Rectal smooth muscle tissue (tissue), 1 donor: ENCODE data around the gene ADARB2.
"Not testable (repeated sequence)": the region's sequence is repeated elsewhere in the genome, so short reads cannot be mapped to it uniquely, and the experiment has no call there.

Experiments
- H3K27ac ChIP-seq: one replicate; pipeline ENCODE4 v1.7.0; 2013; ENCODE audit warnings: low read depth, low read length, inconsistent platforms
- H3K27me3 ChIP-seq: one replicate; pipeline ENCODE4 v1.7.0; 2013; ENCODE audit warnings: low read length; ENCODE audit not compliant: control insufficient read depth, insufficient read depth
- H3K36me3 ChIP-seq: one replicate; pipeline ENCODE4 v1.7.0; 2013; ENCODE audit warnings: low read length; ENCODE audit not compliant: control insufficient read depth, insufficient read depth
- H3K4me1 ChIP-seq: one replicate; pipeline ENCODE4 v1.7.0; 2013; ENCODE audit warnings: low read length; ENCODE audit not compliant: control insufficient read depth, insufficient read depth
- H3K4me3 ChIP-seq: one replicate; pipeline ENCODE4 v1.7.0; 2013; ENCODE audit warnings: low read length
- H3K9ac ChIP-seq: one replicate; pipeline ENCODE4 v1.7.0; 2013; ENCODE audit warnings: low read length

The ADARB2 gene

GRCh38 chr10:1463971-1464370 is 273.4 kb downstream of the ADARB2 start:
- not testable (repeated sequence) for H3K4me1 ChIP-seq, H3K36me3 ChIP-seq, H3K27me3 ChIP-seq, H3K27ac ChIP-seq, H3K9ac ChIP-seq, H3K4me3 ChIP-seq

GRCh38 chr10:1462994-1463633 is 274.2 kb downstream of the ADARB2 start:
- Histone ChIP-seq H3K27ac (no peak overlapping the region), H3K27me3 (peaks cover 4% of the 10 kb centered on the region), H3K4me3 (no peak overlapping the region), H3K4me1 (no peaks in the 10 kb centered on the region), H3K36me3 (no peaks in the 10 kb centered on the region), H3K9ac (no peak overlapping the region)

- no peaks in the 10 kb centered on the region for H3K36me3 ChIP-seq
- H3K27me3 ChIP-seq, result peaks cover 3% of the 10 kb centered on the region
- no peak overlapping the region for H3K4me3 ChIP-seq
- H3K27ac ChIP-seq, result no peak overlapping the region
- H3K9ac ChIP-seq, result no peak overlapping the region
- H3K4me1 ChIP-seq, result no peaks in the 10 kb centered on the region
These were observed 274.8 kb downstream of the ADARB2 start for GRCh38 chr10:1462521-1462920.

GRCh38 chr10:1462032-1462431 is 275.3 kb downstream of the ADARB2 start:
- Histone ChIP-seq H3K9ac (no peak overlapping the region), H3K27me3 (no peaks in the 10 kb centered on the region), H3K4me3 (no peak overlapping the region), H3K36me3 (no peaks in the 10 kb centered on the region), H3K27ac (no peak overlapping the region), H3K4me1 (no peaks in the 10 kb centered on the region)

- no peaks in the 10 kb centered on the region for H3K27me3 ChIP-seq
- no peak overlapping the region for H3K27ac ChIP-seq
- H3K4me3 ChIP-seq, result no peak overlapping the region
- H3K9ac ChIP-seq, result no peak overlapping the region
- no peaks in the 10 kb centered on the region for H3K36me3 ChIP-seq
- no peaks in the 10 kb centered on the region for H3K4me1 ChIP-seq
These were observed 276.3 kb downstream of the ADARB2 start for GRCh38 chr10:1461016-1461415.

GRCh38 chr10:1459664-1460063 is 277.7 kb downstream of the ADARB2 start:
- not testable (repeated sequence) for H3K4me1 ChIP-seq, H3K27me3 ChIP-seq, H3K9ac ChIP-seq, H3K36me3 ChIP-seq, H3K4me3 ChIP-seq, H3K27ac ChIP-seq

- Histone ChIP-seq H3K4me1 (no peaks in the 10 kb centered on the region), H3K27ac (no peak overlapping the region), H3K36me3 (no peaks in the 10 kb centered on the region), H3K27me3 (no peaks in the 10 kb centered on the region), H3K4me3 (no peak overlapping the region), H3K9ac (no peak overlapping the region)
These were observed 282.4 kb downstream of the ADARB2 start for GRCh38 chr10:1454951-1455350.

GRCh38 chr10:1454428-1454827 is 282.9 kb downstream of the ADARB2 start:
- Histone ChIP-seq H3K4me3 (no peak overlapping the region), H3K9ac (no peak overlapping the region), H3K27ac (no peak overlapping the region), H3K4me1 (no peaks in the 10 kb centered on the region), H3K27me3 (no peaks in the 10 kb centered on the region), H3K36me3 (no peaks in the 10 kb centered on the region)

GRCh38 chr10:1452777-1453176 is 284.5 kb downstream of the ADARB2 start:
- Histone ChIP-seq H3K36me3 (no peaks in the 10 kb centered on the region), H3K9ac (no peak overlapping the region), H3K27ac (no peak overlapping the region), H3K4me1 (no peaks in the 10 kb centered on the region), H3K4me3 (no peak overlapping the region), H3K27me3 (no peaks in the 10 kb centered on the region)

- H3K4me3 ChIP-seq, result no peak overlapping the region
- no peak overlapping the region for H3K9ac ChIP-seq
- H3K27ac ChIP-seq, result no peak overlapping the region
- H3K36me3 ChIP-seq, result no peaks in the 10 kb centered on the region
- no peaks in the 10 kb centered on the region for H3K4me1 ChIP-seq
- no peaks in the 10 kb centered on the region for H3K27me3 ChIP-seq
These were observed 285.4 kb downstream of the ADARB2 start for GRCh38 chr10:1451941-1452340.

GRCh38 chr10:1451362-1451888 is 285.9 kb downstream of the ADARB2 start:
- Histone ChIP-seq H3K9ac (no peak overlapping the region), H3K27ac (no peak overlapping the region), H3K36me3 (no peaks in the 10 kb centered on the region), H3K27me3 (no peaks in the 10 kb centered on the region), H3K4me3 (no peak overlapping the region), H3K4me1 (no peaks in the 10 kb centered on the region)

GRCh38 chr10:1449572-1450205 is 287.6 kb downstream of the ADARB2 start:
- no peaks in the 10 kb centered on the region for H3K36me3 ChIP-seq
- H3K4me1 ChIP-seq, result no peaks in the 10 kb centered on the region
- H3K4me3 ChIP-seq, result no peak overlapping the region
- H3K27ac ChIP-seq, result no peak overlapping the region
- no peak overlapping the region for H3K9ac ChIP-seq
- H3K27me3 ChIP-seq, result no peaks in the 10 kb centered on the region

GRCh38 chr10:1449021-1449420 is 288.3 kb downstream of the ADARB2 start:
- H3K4me3 ChIP-seq, result no peak overlapping the region
- no peak overlapping the region for H3K27ac ChIP-seq
- no peaks in the 10 kb centered on the region for H3K4me1 ChIP-seq
- no peak overlapping the region for H3K9ac ChIP-seq
- no peaks in the 10 kb centered on the region for H3K36me3 ChIP-seq
- no peaks in the 10 kb centered on the region for H3K27me3 ChIP-seq
